ENCODE data around the gene MEPCE. TPM values are rescaled to one million over a fixed set of nuclear protein-coding genes. Genes with fewer than 3 reads are reported as not detected.
A peak's percentile ranks its signal among the peaks of the same experiment; 100 is the strongest.

MEPCE gene
- total and polyA plus RNA-seq, 8 donors = 14.1 to 117 (median 22.5) TPM

DNA sequence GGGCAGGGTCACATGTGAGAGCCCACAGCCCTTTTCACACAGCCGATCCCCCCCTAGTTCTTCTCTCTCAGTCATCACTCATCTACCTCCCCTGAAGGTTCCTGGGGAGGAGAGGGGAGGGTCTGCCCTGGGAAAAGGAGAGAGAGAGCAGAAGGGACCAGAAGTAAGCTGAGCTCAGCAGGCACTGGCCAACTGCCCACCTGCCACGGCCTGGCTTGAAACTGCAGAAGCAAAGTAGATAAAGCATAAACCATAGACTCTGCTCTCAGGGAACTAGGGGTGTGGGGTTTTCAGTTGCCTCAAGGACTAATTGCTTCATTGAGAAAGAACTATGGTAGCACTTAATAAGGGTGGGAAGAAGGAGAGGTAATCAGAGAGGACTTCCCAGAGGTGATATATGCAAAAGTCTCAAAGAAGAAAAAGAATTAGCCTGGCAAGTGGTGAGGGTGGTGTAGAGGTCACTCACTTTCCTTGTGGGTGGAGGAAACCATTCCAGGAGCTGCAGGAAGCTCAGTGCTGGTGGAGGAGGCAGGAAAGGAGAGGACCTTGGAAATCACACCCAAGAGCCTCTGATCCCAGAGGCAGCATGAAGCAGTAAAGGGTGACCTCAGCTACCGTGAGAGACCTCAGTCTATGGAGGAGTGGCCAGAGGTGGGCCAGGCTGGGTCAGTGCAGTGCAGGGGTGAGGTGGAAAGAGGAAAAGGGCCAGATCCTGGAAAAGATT lies 39.2 kb upstream of the MEPCE start:
- Histone ChIP-seq H3K27me3 (no peaks in the 10 kb centered on the region), H3K9me3 (no peaks in the 10 kb centered on the region), H3K36me3 (no peaks in the 10 kb centered on the region), H3K4me3 (no peak overlapping the region), H3K27ac (no peak overlapping the region), H3K4me1 (no peaks in the 10 kb centered on the region)
- intact Hi-C loops (cut with DNase I; ENCODE audit: low total_unique reads) = no loop called here
- DNase-seq = no peak
- WGBS, 5 donors = 33 to 52% (median 36%) methylated on average over 2 to 3 of the region's 3 CpGs
- no peak for TF ChIP-seq POLR2A (IDR thresholded peaks at IDR 0.05)
- TF ChIP-seq, protein P1, sequence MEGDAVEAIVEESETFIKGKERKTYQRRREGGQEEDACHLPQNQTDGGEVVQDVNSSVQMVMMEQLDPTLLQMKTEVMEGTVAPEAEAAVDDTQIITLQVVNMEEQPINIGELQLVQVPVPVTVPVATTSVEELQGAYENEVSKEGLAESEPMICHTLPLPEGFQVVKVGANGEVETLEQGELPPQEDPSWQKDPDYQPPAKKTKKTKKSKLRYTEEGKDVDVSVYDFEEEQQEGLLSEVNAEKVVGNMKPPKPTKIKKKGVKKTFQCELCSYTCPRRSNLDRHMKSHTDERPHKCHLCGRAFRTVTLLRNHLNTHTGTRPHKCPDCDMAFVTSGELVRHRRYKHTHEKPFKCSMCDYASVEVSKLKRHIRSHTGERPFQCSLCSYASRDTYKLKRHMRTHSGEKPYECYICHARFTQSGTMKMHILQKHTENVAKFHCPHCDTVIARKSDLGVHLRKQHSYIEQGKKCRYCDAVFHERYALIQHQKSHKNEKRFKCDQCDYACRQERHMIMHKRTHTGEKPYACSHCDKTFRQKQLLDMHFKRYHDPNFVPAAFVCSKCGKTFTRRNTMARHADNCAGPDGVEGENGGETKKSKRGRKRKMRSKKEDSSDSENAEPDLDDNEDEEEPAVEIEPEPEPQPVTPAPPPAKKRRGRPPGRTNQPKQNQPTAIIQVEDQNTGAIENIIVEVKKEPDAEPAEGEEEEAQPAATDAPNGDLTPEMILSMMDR (IDR thresholded peaks at IDR 0.05) = no peak
- no peak for TF ChIP-seq EP300 (IDR thresholded peaks at IDR 0.05)
- no peak for TF ChIP-seq POLR2AphosphoS5 (IDR thresholded peaks at IDR 0.05)

DNA sequence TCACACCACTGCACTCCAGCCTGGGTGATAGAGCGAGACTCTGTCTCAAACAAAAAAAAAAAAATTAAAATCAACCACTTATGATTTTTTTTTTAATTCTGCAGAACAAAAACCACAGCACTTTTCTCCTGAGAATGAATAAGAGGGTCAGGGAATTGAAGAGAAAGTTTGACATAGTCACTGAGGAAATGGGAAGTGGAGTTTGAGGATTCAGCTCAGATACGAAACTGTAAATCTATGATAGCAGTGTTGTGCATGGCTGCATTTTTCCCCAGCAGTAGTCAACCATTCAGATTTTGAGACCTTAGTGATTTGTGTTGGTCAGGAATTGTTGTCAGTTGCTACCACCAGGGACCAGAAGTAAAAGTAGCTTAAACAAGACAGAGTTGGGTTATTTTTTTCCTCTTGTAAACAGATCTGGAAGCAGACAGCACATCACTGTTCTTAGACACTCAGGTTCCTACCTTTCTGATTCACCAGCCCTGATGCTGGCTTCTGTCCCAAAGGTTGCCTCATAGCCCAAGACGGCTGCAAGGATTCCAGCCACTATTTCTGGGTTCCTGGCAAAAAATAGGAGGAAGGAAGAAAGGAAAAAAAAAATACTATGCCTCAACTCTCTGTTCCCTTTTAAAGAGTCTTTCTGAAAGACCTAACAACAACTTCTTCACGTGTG lies 36.3 kb upstream of the MEPCE start:
- intact Hi-C loops (cut with DNase I; ENCODE audit: low total_unique reads) = no loop called here
- H3K36me3 ChIP-seq = no peaks in the 10 kb centered on the region
- DNase-seq = no peak
- H3K27ac ChIP-seq = no peak overlapping the region
- peaks cover 0 to 6% (median 0%) of the 10 kb centered on the region in 4 donors for H3K4me1 ChIP-seq
- no peak overlapping the region for H3K4me3 ChIP-seq
- H3K27me3 ChIP-seq = no peaks in the 10 kb centered on the region
- WGBS, 5 donors = 68 to 82% (median 75%) methylated on average over 4 of the region's 4 CpGs
- no peaks in the 10 kb centered on the region for H3K9me3 ChIP-seq
- TF ChIP-seq POLR2A (IDR thresholded peaks at IDR 0.05) (no peak), EP300 (IDR thresholded peaks at IDR 0.05) (no peak), POLR2AphosphoS5 (IDR thresholded peaks at IDR 0.05) (no peak)
- TF ChIP-seq, protein P1 (IDR thresholded peaks at IDR 0.05) = no peak

DNA sequence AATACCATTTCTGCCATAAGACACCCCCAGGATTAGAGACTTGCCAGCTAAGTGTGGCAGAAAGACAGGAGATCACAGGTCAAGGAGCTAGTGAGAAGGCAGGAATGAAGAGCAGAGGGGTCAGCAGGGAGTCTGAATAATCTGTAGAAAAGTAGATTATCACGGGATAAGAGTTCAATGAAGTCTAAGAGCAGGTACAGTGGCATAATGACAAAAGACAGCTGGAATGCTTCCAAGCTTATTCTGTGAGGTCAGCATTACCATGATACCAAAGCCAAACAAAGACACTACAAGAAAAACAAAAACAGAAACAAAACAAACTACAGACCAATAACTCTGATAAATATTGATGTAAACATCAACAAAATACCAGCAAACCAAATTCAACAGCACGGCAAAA lies 35.6 kb upstream of the MEPCE start:
- no peaks in the 10 kb centered on the region for H3K36me3 ChIP-seq
- H3K9me3 ChIP-seq = no peaks in the 10 kb centered on the region
- no peaks in the 10 kb centered on the region for H3K27me3 ChIP-seq
- intact Hi-C loops (cut with DNase I; ENCODE audit: low total_unique reads) = no loop called here
- H3K4me1 ChIP-seq = peaks cover 0 to 6% (median 0%) of the 10 kb centered on the region in 4 donors
- H3K4me3 ChIP-seq = no peak overlapping the region
- H3K27ac ChIP-seq = no peak overlapping the region
- 48 to 75% (median 54%) methylated on average over 2 of the region's 2 CpGs for WGBS, 5 donors
- TF ChIP-seq EP300 (IDR thresholded peaks at IDR 0.05) (no peak), POLR2AphosphoS5 (IDR thresholded peaks at IDR 0.05) (no peak), POLR2A (IDR thresholded peaks at IDR 0.05) (no peak)
- TF ChIP-seq, protein P1 (IDR thresholded peaks at IDR 0.05) = no peak
- DNase-seq = no peak

DNA sequence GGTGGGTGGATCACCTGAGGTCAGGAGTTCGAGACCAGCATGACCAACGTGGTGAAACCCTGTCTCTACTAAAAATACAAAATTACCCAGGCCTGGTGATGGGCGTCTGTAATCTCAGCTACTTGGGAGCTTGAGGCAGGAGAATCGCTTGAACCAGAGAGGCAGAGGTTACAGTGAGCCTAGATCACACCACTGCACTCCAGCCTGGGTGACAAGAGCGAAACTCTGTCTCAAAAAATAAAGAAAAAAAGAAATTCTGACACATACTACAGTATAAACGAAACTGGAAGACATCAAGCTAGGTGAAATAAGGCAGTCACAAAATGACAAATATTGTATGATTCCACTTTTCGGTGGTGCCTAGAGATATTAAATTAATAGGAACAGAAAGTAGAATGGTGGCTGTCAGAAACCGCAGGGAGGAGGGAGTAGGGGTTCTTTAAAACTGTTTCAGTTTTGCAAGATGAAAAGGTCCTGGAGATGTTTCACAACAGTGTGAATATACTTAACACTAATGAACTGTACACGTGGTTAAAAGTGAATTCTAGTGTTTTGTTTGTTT lies 33.1 kb upstream of the MEPCE start:
- H3K36me3 ChIP-seq = peaks cover 0 to 2% (median 0%) of the 10 kb centered on the region in 4 donors
- H3K27ac ChIP-seq = peak overlapping the region in 1 of 5 donors; percentile 62
- H3K9me3 ChIP-seq = no peaks in the 10 kb centered on the region
- peaks cover 0 to 6% (median 0%) of the 10 kb centered on the region in 4 donors for H3K4me1 ChIP-seq
- intact Hi-C loops (cut with DNase I; ENCODE audit: low total_unique reads) = no loop called here
- no peak for TF ChIP-seq POLR2AphosphoS5 (IDR thresholded peaks at IDR 0.05)
- TF ChIP-seq, protein P1 (IDR thresholded peaks at IDR 0.05) = no peak
- 62 to 76% (median 74%) methylated on average over 9 of the region's 9 CpGs for WGBS, 5 donors
- no peak overlapping the region for H3K4me3 ChIP-seq
- DNase-seq = no peak
- H3K27me3 ChIP-seq = no peaks in the 10 kb centered on the region

Data from stomach (tissue), 9 donors.